ENCODE data around the gene RLN3.
"Not testable (repeated sequence)": the region's sequence is repeated elsewhere in the genome, so short reads cannot be mapped to it uniquely, and the experiment has no call there.

Gene RLN3

DNA sequence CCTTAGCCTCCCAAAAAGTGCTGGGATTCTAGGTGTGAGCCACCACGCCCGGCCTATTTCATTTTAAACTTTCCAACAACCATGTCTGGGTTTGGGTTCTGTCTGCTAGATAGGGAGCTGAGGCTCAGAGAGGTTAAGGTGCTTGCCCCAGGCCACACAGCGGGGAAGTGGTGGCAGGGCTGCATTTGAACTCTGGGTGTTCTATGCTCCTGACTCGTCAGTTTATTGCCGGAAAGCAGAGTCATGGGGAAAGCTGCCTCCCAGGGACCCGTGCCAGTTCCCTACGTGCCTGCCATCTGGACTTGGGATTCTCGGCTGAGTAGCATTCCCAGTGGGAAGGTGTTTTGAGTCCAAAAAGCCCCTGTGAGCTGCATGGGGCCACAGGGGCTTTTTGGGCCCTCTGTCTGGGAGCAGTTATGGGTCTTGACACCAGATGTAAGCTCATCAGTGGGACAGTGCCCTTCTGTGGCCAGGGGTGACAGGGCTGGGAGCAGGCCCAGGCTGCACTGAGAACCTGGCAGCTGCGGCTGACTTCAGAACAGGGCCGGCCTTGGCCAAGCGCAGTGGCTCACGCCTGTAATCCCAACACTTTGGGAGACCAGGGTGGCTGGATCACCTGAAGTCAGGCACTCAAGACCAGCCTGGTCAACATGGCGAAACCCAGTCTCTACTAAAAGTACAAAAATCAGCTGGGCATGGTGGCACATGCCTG lies 32.8 kb upstream of the RLN3 start:
- DNase-seq (ENCODE audit: low spot score) = peak; percentile 20

DNA sequence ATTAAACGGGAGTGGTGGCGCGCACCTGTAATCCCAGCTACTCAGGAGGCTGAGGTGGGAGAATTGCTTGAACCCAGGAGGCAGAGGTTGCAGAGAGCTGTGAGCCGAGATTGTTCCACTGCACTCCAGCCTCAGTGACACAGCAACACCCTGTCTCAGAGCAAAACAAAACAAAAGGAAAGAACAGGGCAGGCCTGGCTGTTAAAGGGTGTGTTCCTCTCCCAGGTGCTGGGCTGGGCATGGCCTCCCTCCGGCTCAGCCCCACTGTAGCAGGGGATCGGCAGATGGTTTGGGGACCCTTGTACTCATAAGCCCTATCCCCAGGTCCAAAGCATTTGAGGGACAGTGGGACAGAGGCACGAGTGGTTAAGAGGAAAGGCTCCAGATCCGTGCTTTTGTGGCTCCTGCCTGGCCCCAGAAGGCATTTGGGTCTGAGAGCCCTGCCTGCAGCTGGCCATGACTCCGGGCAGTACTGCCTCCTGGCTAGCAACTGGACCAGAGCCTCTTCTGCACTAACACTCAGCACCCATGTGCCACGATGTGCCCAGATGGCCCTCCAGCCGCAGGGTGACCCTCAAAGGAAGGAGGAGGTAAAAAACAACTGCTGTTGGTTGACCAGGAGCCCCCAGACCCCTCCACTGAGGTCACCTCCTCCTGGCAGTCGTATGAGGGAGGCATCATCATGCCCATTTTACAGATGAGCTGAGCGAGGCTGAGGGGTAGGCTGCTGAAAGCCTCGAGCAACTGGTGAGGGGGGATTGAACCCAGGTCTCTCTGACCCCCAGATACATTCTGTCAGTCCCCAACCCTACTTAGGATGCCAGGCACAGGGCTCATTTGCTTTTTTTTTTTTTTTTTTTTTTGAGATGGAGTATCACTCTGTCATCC lies 31.8 kb upstream of the RLN3 start:
- no peak for DNase-seq (ENCODE audit: low spot score)

DNA sequence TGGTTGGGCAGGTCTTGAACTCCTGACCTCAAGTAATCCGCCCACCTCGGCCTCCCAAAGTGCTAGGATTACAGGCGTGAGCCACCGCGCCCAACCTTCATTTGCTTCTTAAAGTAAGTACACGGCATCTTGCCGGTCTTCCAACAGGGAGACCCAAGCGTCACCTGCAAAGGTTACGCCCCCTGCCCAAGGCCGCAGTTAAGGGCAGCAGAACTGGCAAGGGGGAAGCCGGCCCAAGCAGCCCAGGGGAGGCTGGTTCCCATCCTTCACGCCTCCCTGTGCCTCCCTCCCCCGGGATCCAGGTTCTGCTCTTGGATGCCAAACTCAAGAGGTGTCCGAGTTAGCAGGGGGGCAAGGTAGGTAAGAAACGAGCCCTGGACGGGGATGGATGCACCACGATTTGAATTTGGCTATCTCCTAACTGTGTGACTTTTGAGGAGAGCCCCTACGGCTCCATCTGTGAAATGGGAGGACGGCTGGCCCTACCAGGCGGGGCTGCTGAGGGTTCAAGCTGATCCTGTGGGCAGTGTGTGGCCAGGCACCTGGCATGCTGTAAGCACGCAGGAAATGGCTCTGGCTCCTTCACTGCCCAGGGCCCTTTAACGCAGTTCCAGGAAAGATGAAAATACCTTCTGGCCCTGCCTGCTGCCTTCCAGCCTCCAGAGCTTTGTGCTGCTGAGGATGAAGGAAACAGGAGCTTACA lies 30.9 kb upstream of the RLN3 start:
- no peak for DNase-seq (ENCODE audit: low spot score)

DNA sequence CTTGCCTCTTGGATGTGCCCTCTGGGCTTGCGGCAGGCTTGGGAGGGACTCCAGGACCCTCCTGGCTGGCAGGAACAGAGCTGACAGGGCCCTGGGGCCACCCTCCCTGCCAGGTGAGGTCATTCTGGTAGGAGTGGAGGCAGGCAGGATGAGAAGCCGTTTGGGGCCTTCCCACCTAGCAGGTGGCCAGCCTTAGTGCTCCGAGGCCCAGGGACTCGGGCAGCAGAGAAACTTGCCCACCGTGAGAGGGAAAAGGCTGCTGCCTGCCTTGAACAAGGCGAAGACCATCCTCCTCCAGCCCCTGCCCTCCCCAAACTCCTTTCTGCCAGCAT lies 30.4 kb upstream of the RLN3 start:
- DNase-seq (ENCODE audit: low spot score) = no peak

DNA sequence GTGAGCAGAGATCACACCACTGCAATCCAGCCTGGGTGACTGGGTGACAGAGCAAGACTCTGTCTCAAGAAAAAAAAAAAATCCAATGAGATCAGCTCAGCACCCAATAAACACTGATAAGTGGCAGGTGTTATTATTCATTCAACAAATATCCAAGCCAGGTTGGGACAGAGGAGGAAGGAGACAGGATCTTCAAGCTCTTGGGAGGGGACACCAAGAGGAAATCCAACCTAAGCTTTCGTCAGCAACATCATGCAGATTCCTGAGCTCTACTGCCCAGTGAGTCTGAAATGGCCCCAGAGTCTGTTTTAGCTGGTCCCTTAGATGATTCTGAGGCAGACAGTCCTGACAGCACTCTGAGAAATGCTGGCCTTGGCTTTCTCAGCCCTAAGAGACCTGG lies 29.5 kb upstream of the RLN3 start:
- no peak for DNase-seq (ENCODE audit: low spot score)

DNA sequence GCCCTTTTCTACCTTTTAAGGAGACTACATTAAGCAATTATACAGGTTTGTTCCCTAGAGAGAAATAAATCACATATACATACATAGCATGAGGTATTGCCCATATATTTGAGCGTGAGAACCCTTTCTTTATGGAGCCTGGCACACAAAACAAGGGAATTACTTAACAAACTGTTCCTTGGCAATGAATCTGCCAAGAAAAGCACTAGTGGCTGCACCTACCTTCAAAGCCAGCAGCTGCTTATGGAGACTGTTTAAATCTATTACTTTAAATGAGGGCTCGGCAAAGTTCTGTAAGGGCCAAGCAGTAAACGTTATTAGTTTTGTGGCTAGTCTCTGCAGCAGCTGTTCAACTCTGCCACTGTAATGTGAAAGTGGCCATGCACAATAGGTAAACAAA lies 28.9 kb upstream of the RLN3 start:
- no peak for DNase-seq (ENCODE audit: low spot score)

DNA sequence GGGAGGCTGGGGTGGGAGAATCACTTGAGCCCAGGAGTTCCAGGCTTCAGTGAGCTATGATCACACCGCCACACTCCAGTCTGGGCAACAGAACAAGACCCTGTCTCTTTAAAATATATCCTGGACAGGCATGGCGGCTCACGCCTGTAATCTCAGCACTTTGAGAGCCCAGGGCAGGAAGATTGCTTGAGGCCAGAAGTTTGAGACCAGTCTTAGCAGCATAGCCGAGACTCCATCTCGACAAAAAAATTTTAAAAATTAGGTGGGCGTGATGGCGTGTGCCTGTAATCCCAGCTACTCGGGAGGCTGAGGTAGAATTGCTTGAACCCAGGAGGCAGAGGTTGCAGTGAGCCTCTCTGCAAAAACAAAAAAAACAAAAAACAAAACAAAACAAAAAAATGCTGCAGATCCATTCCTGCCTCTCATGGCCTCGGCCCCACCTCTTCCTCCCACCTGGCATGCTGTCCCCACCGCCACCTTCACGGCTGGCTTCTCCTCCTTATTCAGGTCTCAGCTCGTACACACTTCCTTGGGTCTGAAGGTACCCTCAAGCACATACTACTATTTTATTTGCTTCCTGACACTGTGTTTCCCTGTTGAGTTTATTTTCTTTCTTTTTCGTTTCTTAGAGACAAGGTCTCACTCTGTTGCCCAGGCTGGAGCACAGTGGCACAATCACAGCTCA lies 27.1 kb upstream of the RLN3 start:
- no peak for DNase-seq (ENCODE audit: low spot score)

DNA sequence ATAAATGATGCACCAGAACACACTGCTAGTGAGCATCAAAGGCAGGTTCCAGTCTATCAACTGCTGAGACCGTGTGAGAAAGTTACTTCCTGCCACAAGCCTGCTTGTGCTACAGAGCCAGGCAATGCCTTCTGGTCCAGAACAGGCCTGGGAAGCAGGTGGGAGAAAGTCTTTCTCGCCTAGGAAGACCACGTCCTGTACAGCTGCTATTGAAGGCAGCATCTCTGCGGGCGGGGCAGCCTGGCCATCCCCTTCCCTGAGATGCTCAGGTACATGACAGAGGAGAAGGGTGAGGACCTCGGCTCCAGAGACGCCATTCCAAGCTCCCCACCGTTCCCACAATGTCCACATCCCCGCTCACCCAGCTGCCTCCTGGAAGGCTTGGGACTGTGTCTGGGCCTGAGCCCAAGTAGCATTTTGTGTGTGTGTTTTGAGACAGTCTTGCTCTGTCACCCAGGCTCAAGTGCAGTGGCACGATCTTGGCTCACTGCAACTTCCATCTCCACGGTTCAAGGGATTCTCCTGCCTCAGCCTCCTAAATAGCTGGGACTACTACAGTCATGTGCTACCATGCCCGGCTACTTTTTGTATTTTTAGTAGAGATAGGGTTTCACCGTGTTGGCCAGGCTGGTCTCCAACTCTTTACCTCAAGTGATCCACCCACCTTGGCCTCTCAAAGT lies 25.2 kb upstream of the RLN3 start:
- DNase-seq (ENCODE audit: low spot score) = peak; percentile 24

DNA sequence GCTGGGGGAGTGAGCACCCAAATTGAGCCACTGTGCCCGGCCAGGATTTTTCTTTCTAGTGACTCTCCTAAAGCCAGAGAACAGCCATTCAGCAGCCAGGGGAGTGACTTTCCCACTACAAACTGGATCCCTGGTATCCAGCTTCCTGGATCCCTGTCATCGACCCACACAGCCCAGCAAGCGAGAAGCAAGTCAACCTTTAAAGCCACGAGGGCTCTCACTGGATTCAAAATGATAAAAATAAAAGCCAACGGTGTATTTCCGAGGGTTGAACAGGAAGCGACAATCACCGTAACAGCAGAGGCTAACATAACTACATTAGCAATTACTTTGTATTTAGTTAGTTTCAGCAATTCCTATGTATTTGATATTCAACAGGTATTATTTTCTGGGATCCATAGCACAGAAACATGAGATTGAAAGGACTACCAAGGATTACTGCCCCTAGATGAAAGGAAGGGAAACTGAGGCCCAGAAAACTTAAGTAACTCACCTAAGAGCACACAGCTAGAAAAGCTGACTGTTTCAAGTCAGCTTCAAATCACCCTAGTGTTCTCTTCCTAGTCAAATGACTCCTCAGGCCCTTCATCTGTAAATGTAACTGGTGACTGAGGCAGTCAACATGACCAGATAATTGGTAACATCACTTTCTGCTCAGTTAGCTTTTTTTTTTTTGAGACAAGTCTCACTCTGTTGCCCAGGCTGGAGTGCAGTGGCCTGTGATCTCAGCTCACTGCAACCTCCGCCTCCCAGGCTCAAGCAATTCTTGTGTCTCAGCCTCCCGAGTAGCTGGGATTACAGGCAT lies 24.5 kb upstream of the RLN3 start:
- DNase-seq (ENCODE audit: low spot score) = no peak

DNA sequence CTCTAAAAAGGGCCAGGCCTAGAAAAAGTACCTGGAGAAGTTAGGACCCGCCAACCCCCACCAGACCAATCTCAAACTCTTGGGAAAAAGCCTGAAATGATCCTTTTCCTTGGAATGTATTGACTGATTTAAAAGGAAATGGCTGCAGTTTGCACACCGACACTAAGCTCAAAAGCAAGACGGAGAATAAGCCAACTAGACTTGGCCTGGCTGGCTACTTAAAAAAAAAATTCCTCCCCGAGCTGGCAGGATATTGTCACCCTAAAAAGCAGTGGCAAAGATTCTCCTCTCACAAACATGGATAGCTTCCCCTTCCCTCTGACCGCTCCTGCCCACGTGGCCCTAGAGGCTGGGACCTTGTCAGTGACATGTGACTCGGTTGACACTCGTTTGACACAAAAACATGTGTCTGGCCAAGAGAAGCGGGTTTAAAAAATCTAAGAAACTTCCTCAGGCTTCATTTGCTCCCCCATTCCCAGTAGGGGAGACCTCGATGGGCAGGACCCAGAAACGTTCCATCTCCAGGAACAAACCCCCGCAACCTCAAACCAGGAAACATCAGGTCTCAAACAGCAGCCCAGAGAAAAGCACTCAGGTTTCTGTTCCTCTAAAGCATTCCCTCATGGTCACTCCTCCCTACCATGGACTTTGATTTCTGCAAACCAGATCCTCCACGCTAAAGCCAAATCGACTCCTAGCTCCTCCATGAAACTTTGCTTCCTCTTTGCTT lies 23.2 kb upstream of the RLN3 start:
- DNase-seq (ENCODE audit: low spot score) = peak; percentile 88

DNA sequence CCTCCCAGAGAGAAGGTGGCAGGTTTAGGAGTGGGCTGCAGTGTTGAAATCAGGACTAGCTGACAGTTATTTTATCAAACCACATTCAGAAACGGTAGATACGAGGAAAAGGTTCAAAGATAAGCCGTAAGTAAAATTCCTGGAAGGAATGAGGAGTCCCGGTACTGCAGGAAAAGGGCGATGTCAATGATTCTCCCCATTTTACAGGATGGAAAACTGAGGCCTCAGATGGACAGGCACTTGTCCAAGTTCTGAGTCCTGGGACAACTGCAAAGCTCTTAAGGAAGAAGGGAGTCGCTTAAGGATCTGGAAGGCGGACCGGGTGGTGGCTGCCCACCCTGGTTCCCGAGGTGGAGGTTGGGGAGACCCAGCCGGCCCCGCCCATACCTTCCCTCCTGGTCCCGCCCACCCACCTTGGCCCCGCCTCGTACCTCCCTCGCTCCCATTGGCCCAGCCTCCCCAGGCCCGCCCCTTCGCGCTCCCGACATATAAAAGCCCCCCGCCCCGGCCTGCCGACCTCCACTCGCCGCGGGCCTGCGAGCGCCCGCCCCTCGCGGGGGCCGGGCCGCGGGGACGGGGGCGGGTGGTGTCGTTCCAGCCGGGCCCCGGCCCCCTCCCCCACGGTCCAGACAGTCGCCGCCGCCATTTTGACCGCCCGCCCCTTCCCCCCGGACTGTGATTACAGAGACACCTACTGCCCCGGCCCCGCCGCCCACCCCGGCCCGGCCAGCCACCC lies 22.4 kb upstream of the RLN3 start:
- DNase-seq (ENCODE audit: low spot score) = peak; percentile 55

DNA sequence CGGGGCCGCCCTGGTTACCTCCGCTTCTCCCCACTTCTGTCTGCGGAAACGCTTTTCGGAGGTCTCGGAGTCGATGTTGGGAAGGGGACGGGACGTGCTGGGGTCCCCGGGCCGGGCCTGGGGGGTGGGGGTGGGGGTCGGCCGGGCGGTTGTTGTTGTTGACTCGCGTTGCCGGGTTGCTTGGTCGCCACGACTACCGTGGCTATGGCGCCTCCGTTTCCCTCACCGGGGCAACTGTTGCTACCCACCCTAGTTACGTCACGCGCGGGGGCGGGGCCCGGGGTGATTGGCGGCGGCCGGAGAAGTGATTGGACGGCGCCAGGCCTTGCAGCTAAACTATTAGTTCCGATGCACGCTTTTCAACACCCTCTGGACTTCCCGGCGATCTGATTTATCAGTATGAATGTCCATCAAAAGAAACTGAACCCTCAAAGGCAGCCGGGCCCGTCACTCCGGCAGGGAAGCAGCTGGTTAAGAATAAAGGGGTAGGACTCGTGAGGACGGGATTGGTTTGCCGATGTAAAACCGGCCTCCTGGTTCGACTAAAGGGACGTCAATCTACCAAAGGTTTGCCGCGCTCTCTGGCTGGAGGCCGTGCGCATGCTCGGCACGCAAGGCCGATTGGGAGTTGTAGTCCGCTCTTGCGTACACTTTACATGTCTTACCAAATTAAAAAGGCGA lies 21.7 kb upstream of the RLN3 start, which contains the start of gene RFX1:
TSS of gene RFX1 (minus strand) at position 236 of the 681 bp plus-strand sequence. CDS start 12,477 bp downstream, outside the sequence.
- DNase-seq (ENCODE audit: low spot score) = peak; percentile 100

DNA sequence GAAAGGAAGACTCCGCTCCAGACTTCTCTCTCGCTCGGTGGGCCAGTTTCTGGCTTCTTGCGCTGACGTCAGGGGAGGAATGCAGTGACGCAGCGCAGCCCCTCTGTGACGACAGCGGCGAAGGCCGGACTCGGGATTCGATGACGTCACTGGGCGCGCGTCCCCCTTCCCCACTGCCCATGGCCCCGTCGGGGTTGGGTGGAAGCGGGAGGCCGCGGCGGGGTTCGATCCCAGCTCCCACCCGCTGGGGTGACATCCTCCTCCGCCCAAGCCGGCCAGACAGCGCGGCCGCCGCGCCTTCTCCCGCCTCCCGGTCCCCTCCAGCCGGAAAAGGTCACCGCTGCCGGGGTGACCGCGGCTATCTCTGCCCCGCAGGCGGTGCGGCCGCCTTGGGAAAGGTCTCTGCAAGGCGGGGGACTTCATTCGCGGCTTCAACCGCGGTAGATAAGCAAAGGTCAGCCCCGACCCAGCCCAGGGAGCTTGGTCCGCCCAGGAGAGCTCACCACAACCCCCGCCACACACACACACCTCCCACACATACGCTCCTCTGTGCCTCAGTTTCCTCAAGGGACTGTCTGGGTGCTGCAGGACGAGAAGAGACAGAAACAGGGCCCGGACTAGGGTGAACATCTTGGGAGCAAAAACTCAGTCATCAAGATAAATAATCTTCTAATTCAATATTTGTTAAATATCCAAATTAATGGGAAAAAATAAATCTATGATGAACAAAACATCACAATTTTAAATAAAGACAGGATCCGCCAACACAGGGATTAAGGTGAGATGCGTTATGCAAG lies 21.0 kb upstream of the RLN3 start:
- DNase-seq (ENCODE audit: low spot score) = no peak

DNA sequence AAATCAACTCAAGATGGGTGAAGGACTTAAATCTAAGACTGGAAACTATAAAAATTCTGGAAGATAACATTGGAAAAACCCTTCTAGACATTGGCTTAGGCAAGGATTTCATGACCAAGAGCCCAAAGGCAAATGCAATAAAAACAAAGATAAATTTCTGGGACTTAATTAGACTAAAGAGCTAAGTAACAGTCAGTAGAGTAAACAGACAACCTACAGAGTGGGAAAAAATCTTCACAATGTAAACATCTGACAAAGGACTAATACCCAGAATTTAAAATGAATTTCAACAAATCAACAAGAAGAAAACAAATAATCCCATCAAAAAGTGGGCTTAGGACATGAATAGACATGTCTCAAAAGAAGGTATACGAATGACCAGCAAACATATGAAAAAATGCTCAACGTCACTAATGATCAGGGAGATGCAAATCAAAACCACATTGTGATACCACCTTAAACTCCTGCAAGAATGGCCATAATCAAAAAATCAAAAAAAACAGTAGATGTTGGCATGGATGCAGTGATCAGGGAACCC lies 15.5 kb upstream of the RLN3 start:
- no peak for DNase-seq (ENCODE audit: low spot score)

DNA sequence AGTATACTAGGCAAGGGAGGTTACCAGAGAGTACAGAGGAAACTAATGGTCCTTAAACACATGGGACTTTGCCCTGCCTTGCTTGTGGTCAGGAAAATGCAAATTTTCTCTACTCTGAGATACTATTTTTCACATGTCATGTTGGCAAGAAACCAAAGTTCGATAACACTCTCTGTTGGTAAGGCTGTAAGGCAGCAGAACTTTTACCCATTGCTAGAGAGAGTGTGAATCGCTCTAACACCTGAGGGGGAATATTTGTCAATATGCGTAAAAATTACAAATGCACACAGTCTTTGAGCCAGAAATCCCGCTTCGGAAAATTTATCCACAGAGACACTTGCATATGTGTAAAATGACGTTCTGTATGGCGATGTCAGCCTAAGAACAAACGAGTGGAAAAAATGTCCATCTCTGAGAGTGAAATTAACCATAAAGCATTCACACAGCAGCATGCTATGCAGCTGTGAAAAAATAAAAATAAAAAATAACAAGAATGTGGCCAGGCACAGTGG lies 12.4 kb upstream of the RLN3 start:
- DNase-seq (ENCODE audit: low spot score) = no peak

DNA sequence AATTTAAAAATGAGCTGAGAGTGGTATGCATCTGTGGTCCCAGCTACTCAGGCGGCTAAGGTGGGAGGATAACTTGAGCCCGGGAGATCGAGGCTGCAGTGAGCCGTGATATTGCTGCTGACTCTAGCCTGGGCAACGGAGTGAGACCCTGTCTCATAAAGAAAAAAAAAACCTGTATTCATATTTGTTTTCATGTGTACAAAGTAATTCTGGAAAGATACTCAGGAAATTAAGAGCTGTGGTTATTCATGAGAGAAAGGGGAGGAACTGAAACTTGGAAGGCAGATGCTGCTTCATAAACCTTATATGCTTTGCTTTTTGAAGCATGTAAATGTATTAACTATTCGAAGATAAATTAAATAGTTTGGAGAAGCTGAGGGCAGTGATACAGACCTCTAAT lies 8.8 kb upstream of the RLN3 start:
- DNase-seq (ENCODE audit: low spot score) = no peak

DNA sequence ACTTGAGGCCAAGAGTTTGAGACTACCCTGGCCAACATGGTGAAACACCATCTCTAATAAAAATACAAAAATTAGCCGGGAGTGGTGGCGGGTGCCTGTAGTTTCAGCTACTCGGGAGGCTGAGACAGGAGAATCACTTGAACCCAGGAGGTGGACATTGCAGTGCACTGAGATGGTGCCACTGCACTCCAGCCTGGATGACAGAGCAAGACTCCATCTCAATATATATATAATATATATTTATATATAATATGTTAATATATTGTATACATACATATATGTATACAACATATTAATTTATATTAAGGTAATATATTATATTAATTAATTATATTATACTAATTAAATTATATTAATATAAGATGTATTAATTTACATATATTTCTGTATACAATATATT lies 8.2 kb upstream of the RLN3 start:
- DNase-seq (ENCODE audit: low spot score) = not testable (repeated sequence)

Measured in pons (tissue), 1 donor.